SK-N-SH (cell line): ENCODE data around the gene HDAC7. TPM values are rescaled to one million over a fixed set of nuclear protein-coding genes. Genes with fewer than 3 reads are reported as not detected.

Experiments
- CTCF ChIA-PET: fragments of 300-600, 350-600 bp; formaldehyde crosslinking; extraction: SDS; loops from one replicate; lab custom pipeline; 2021; lab: Yijun Ruan, JAX
- POLR2A ChIA-PET: fragments of 350-600 bp; sonication (Branson Sonifier 250); formaldehyde crosslinking; extraction: SDS; loops from one replicate; lab custom pipeline; 2020; ENCODE audit warnings: antibody characterized with exemption, inconsistent platforms; lab: Yijun Ruan, JAX
- DNase-seq: peaks from one replicate; pipeline ENCODE4 v3.0.0; 2012
- H2AFZ ChIP-seq: fragments of 200-600 bp; sonication (generic); 2 replicates; pipeline ENCODE4 v1.8.1; 2016; ENCODE audit warnings: antibody characterized with exemption, mild to moderate bottlenecking, low read depth
- H3F3A ChIP-seq: fragments of 200-600 bp; sonication (generic); replicated peaks from 2 replicates; pipeline ENCODE3; 2016; ENCODE audit warnings: antibody characterized with exemption, mild to moderate bottlenecking; ENCODE audit not compliant: insufficient read depth
- H3K27ac ChIP-seq, 2 experiments: fragments of 200-500 bp in 1 of 2; fragments of 200-600 bp in 1 of 2; sonication (Bioruptor generic) in 1 of 2; sonication (generic), shearing (Covaris generic) in 1 of 2; 2 replicates each; pipeline versions ENCODE4 v1.5.1 to v1.6.1; 2014 to 2016; ENCODE audit warnings: low read depth in 2 of 2, inconsistent platforms in 1 of 2, low read length in 1 of 2, mild to moderate bottlenecking in 1 of 2, mixed read lengths in 1 of 2
- H3K27me3 ChIP-seq: fragments of 200-600 bp; sonication (generic), shearing (Covaris generic); 2 replicates; pipeline ENCODE4 v1.6.1; 2016; ENCODE audit warnings: mixed run types; ENCODE audit not compliant: insufficient read depth
- H3K36me3 ChIP-seq, 2 experiments: fragments of 200-500 bp in 1 of 2; fragments of 200-600 bp in 1 of 2; sonication (Bioruptor generic) in 1 of 2; sonication (generic) in 1 of 2; replicated peaks in 1 of 2; 2 replicates each; pipeline versions ENCODE3 to v1.5.1; 2014 to 2016; ENCODE audit warnings: low read length in 1 of 2, mild to moderate bottlenecking in 1 of 2; ENCODE audit not compliant: insufficient read depth in 2 of 2, control insufficient read depth in 1 of 2
- H3K4me1 ChIP-seq, 2 experiments: fragments of 200-500 bp in 1 of 2; fragments of 200-600 bp in 1 of 2; sonication (Bioruptor generic) in 1 of 2; sonication (generic), shearing (Covaris generic) in 1 of 2; 2 replicates each; pipeline versions ENCODE4 v1.5.1 to v1.6.1; 2014 to 2016; ENCODE audit warnings: low read depth in 1 of 2, low read length in 1 of 2, mixed run types in 1 of 2; ENCODE audit not compliant: insufficient read depth in 2 of 2, control insufficient read depth in 1 of 2
- H3K4me2 ChIP-seq: fragments of 200-600 bp; sonication (generic), shearing (Covaris generic); 2 replicates; pipeline ENCODE4 v1.6.1; 2017; ENCODE audit warnings: mixed run types
- H3K4me3 ChIP-seq, 2 experiments: fragments of 200-500 bp in 1 of 2; fragments of 200-600 bp in 1 of 2; sonication (Bioruptor generic) in 1 of 2; sonication (generic), shearing (Covaris generic) in 1 of 2; 2 replicates each; pipeline versions ENCODE4 v1.5.1 to v1.8.1; 2014 to 2016; ENCODE audit warnings: low read depth in 2 of 2, inconsistent platforms in 1 of 2, low read length in 1 of 2, mild to moderate bottlenecking in 1 of 2, mixed read lengths in 1 of 2, moderate library complexity in 1 of 2
- H3K79me2 ChIP-seq: fragments of 200-600 bp; sonication (generic); 2 replicates; pipeline ENCODE4 v1.8.1; 2017; ENCODE audit warnings: mild to moderate bottlenecking; ENCODE audit not compliant: insufficient read depth
- H3K9ac ChIP-seq: fragments of 200-600 bp; sonication (generic); 2 replicates; pipeline ENCODE4 v1.6.1; 2017; ENCODE audit warnings: mixed run types
- H3K9me2 ChIP-seq: fragments of 200-600 bp; sonication (generic); 2 replicates; pipeline ENCODE4 v1.6.1; 2017; ENCODE audit warnings: mixed run types
- H3K9me3 ChIP-seq: fragments of 200-600 bp; sonication (generic); 2 replicates; pipeline ENCODE4 v1.6.1; 2017; ENCODE audit warnings: mixed run types, mild to moderate bottlenecking, moderate library complexity
- H4K20me1 ChIP-seq: fragments of 200-600 bp; sonication (generic); 2 replicates; pipeline ENCODE4 v1.6.1; 2017; ENCODE audit warnings: mild to moderate bottlenecking, mixed run types; ENCODE audit not compliant: insufficient read depth
- ELF1 ChIP-seq: IDR thresholded peaks from 2 replicates; pipeline ENCODE4 v1.4.0; 2012
- EZH2phosphoT487 ChIP-seq: fragments of 200-600 bp; sonication (generic); IDR thresholded peaks from 2 replicates; pipeline ENCODE4 v1.6.1; 2017; ENCODE audit warnings: low read depth, mixed run types, mild to moderate bottlenecking, antibody characterized with exemption, moderate library complexity, borderline replicate concordance
- FOXM1 ChIP-seq: IDR thresholded peaks from 2 replicates; pipeline ENCODE4 v1.4.0; 2012; ENCODE audit warnings: low read depth, mild to moderate bottlenecking
- GABPA ChIP-seq: IDR thresholded peaks from 2 replicates; pipeline ENCODE4 v1.4.0; 2012; ENCODE audit warnings: low read depth, mild to moderate bottlenecking
- JUND ChIP-seq: IDR thresholded peaks from 2 replicates; pipeline ENCODE4 v1.4.0; 2012
- MEF2A ChIP-seq: IDR thresholded peaks from 2 replicates; pipeline ENCODE4 v1.4.0; 2012; ENCODE audit warnings: low read depth, borderline replicate concordance
- NFIC ChIP-seq: IDR thresholded peaks from 2 replicates; pipeline ENCODE4 v1.4.0; 2012; ENCODE audit warnings: borderline replicate concordance
- NRF1 ChIP-seq: IDR thresholded peaks from 2 replicates; pipeline ENCODE4 v1.6.1; 2012; ENCODE audit warnings: low read depth, mild to moderate bottlenecking, low read length
- POLR2AphosphoS5 ChIP-seq: IDR thresholded peaks from 2 replicates; pipeline ENCODE4 v1.6.1; 2012; ENCODE audit warnings: low read depth, low read length
- RCOR1 ChIP-seq: fragments of 150-350 bp; IDR thresholded peaks from 2 replicates; pipeline ENCODE4 v1.6.1; 2017; ENCODE audit warnings: antibody characterized with exemption, low read length
- RXRA ChIP-seq: IDR thresholded peaks from 2 replicates; pipeline ENCODE4 v1.4.0; 2012; ENCODE audit warnings: low read depth, mild to moderate bottlenecking, borderline replicate concordance
- SIN3A ChIP-seq: IDR thresholded peaks from 2 replicates; pipeline ENCODE4 v1.6.1; 2012; ENCODE audit warnings: low read depth, mild to moderate bottlenecking, low read length, moderate library complexity, borderline replicate concordance
- TCF12 ChIP-seq: IDR thresholded peaks from 2 replicates; pipeline ENCODE4 v1.4.0; 2012
- TEAD4 ChIP-seq: IDR thresholded peaks from 2 replicates; pipeline ENCODE4 v1.4.0; 2012; ENCODE audit warnings: mild to moderate bottlenecking, borderline replicate concordance; ENCODE audit not compliant: insufficient read depth
- WGBS: methylation state at CpG from one replicate; pipeline ENCODE4 v1.1.6; 2017; ENCODE audit warnings: low lambda C conversion rate; 5-methylcytosine and 5-hydroxymethylcytosine counted together
- polyA plus RNA-seq, 3 experiments: library from polyadenylated mRNA; depleted of rRNA; stranded (reverse); fragments of >200 nt; gene quantifications; 2 replicates each; pipeline ENCODE4 v1.2.3, GENCODE V29; 2012
- TF ChIP-seq, protein P1 (sequence below): IDR thresholded peaks from 2 replicates; pipeline ENCODE4 v1.4.0; 2012; ENCODE audit warnings: low read depth, borderline replicate concordance
- TF ChIP-seq, protein P2 (sequence below): IDR thresholded peaks from 2 replicates; pipeline ENCODE4; 2012

Gene HDAC7
- polyA plus RNA-seq, 1 of the 3 experiments (the other 2 are of a cell fraction): 51.0 TPM

GRCh38 chr12:47828008-47828975 is 8.6 kb upstream of the HDAC7 start:
- no peak overlapping the region for H3K4me2 ChIP-seq
- H2AFZ ChIP-seq: no peak overlapping the region

DNA sequence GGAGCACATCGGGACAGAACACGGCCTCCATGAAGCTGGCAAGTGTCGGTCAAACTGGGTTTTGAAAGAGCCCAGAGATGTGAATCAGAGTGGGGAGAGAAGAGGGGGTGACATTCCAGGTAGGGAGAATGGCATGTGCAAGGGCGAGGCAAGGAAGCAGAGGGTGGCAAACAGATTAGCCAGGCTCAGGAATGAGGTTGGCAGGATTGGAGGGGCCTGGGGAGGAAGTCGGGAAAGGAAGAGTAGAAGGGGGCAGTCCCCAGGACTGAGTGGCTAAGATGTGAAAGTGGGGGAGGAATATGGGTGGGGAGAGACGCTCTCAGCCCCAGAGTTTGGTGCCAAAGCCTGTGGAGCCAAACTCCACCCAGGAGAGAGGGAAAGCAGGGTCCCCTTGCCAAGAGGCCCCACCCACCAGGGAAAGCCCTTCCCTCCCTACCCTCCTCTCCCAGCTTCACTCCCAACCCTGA is 5.5 kb upstream of the HDAC7 start:
- DNase-seq: no peak
- Histone ChIP-seq H4K20me1 (no peaks in the 10 kb centered on the region), H3K27ac (no peak overlapping the region), H2AFZ (no peak overlapping the region), H3K4me3 (no peak overlapping the region), H3F3A (peaks cover 7% of the 10 kb centered on the region), H3K9me3 (no peaks in the 10 kb centered on the region), H3K79me2 (peaks cover 13% of the 10 kb centered on the region), H3K4me2 (no peak overlapping the region), H3K9ac (no peak overlapping the region), H3K9me2 (no peaks in the 10 kb centered on the region), H3K36me3 (no peaks in the 10 kb centered on the region), H3K4me1 (peaks cover 26% of the 10 kb centered on the region in 2 experiments; a peak in 3 of 4 replicates), H3K27me3 (no peaks in the 10 kb centered on the region)
- TF ChIP-seq GABPA: no peak
- no peak for TF ChIP-seq TEAD4
- no peak for TF ChIP-seq EZH2phosphoT487
- TF ChIP-seq, protein P1, sequence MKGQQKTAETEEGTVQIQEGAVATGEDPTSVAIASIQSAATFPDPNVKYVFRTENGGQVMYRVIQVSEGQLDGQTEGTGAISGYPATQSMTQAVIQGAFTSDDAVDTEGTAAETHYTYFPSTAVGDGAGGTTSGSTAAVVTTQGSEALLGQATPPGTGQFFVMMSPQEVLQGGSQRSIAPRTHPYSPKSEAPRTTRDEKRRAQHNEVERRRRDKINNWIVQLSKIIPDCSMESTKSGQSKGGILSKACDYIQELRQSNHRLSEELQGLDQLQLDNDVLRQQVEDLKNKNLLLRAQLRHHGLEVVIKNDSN: no peak
- no peak for TF ChIP-seq RCOR1
- TF ChIP-seq, protein P2, sequence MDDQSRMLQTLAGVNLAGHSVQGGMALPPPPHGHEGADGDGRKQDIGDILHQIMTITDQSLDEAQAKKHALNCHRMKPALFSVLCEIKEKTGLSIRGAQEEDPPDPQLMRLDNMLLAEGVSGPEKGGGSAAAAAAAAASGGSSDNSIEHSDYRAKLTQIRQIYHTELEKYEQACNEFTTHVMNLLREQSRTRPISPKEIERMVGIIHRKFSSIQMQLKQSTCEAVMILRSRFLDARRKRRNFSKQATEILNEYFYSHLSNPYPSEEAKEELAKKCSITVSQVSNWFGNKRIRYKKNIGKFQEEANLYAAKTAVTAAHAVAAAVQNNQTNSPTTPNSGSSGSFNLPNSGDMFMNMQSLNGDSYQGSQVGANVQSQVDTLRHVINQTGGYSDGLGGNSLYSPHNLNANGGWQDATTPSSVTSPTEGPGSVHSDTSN: no peak
- TF ChIP-seq MEF2A: no peak
- no peak for TF ChIP-seq NRF1
- no peak for TF ChIP-seq TCF12
- TF ChIP-seq FOXM1: no peak
- no peak for TF ChIP-seq NFIC
- ChIA-PET CTCF (interaction anchor here (1.9 to 25.6 kb wide), 3 partner anchors 12 to 113 kb away, joined by 8 to 458 read pairs (median 387); partner anchors contain the start of genes RPAP3 and SLC48A1), POLR2A (no interaction called here)
- WGBS: 67% methylated on average over 6 of the region's 6 CpGs

More at GRCh38 chr12:47828008-47828975, 8.6 kb upstream of the HDAC7 start:
- H3K4me1 ChIP-seq: peaks cover 14% of the 10 kb centered on the region in 2 experiments; a peak in 2 of 4 replicates
- peak; percentile 79 for DNase-seq
- no peaks in the 10 kb centered on the region for H3K36me3 ChIP-seq
- no peaks in the 10 kb centered on the region for H3F3A ChIP-seq
- no peaks in the 10 kb centered on the region for H3K27me3 ChIP-seq
- H3K79me2 ChIP-seq: no peaks in the 10 kb centered on the region
- no peak overlapping the region for H3K9ac ChIP-seq
- H3K9me3 ChIP-seq: no peaks in the 10 kb centered on the region
- TF ChIP-seq JUND (no peak), ELF1 (no peak), FOXM1 (no peak), RXRA (no peak), SIN3A (no peak), POLR2AphosphoS5 (no peak)
- no peaks in the 10 kb centered on the region for H3K9me2 ChIP-seq
- ChIA-PET CTCF (interaction anchor here (0.8 to 25.6 kb wide), 13 partner anchors 9 to 261 kb away, joined by 3 to 458 read pairs (median 4); partner anchors contain the start of genes HDAC7, RPAP3 and SLC48A1), POLR2A (interaction anchor here (0.9 to 1.3 kb wide), 3 partner anchors 8 to 92 kb away, joined by 3 to 5 read pairs (median 3); partner anchors contain the start of gene HDAC7)
- no peaks in the 10 kb centered on the region for H4K20me1 ChIP-seq
- H3K4me3 ChIP-seq: no peak overlapping the region
- peak overlapping the region in 1 of 2 experiments; percentile 81; a peak in 2 of 4 replicates for H3K27ac ChIP-seq
- 87% methylated on average over 11 of the region's 14 CpGs for WGBS
